Measurements from ENCODE around the gene RTN4.

GRCh38 chr2:55048508-55049042 lies 1.7 kb downstream of the RTN4 start:
- TF ChIP-seq FOXP2 (optimal IDR thresholded peaks at IDR 0.05; ENCODE audit: borderline replicate concordance, extremely low read depth, extremely low read length, insufficient read depth) (no peak), POLR2AphosphoS5 (IDR thresholded peaks at IDR 0.05; ENCODE audit: low read depth, low read length) (no peak), REST (IDR thresholded peaks at IDR 0.05; ENCODE audit: insufficient read depth in 1 of 2, low read depth in 2 of 2, low read length in 2 of 2) (no peak)

All from PFSK-1 (cell line).